IPS-NIHi7 (cell line): ENCODE data around the gene GMEB2.
A peak's percentile ranks its signal among the peaks of the same experiment; 100 is the strongest.
"Not testable (repeated sequence)": the region's sequence is repeated elsewhere in the genome, so short reads cannot be mapped to it uniquely, and the experiment has no call there.

Source experiments
- DNase-seq: peaks from one replicate; pipeline ENCODE4 v3.0.0; 2012; ENCODE audit warnings: mixed read lengths; ENCODE audit errors: extremely low spot score

GMEB2 gene

DNA sequence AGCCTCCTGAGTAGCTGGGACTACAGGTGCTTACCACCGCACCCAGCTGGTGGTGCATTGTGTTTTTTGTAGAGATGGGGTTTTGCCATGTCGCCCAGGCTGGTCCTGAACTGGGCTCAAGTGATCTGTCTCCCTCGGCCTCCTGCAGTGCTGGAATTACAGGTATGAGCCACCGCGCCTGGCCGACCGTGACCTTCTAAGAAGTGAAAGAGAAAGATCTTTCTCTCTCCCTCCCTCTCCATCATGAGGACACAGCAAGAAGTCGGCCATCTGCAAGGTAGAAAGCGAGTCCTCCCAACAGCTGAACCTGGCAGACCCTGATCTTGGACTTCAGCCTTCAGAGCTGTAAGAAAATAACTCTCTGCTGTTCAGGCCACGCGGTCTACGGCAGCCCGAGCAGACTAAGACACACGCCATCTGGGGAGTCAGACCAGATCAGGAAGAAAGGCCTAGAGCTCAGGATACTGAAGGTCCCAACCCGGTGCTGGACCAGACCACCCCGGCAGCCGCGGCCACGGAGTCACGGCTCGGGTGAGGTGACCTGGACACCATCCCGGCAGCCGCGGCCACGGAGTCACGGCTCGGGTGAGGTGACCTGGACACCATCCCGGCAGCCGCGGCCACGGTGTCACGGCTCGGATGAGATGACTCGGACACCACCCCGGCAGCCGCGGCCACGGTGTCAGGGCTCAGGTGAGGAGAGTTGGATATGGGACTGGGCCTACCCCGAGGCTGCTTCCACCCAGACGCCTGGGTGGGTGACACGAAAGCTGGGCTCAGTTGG is 9.6 kb downstream of the GMEB2 start:
- no peak for DNase-seq

DNA sequence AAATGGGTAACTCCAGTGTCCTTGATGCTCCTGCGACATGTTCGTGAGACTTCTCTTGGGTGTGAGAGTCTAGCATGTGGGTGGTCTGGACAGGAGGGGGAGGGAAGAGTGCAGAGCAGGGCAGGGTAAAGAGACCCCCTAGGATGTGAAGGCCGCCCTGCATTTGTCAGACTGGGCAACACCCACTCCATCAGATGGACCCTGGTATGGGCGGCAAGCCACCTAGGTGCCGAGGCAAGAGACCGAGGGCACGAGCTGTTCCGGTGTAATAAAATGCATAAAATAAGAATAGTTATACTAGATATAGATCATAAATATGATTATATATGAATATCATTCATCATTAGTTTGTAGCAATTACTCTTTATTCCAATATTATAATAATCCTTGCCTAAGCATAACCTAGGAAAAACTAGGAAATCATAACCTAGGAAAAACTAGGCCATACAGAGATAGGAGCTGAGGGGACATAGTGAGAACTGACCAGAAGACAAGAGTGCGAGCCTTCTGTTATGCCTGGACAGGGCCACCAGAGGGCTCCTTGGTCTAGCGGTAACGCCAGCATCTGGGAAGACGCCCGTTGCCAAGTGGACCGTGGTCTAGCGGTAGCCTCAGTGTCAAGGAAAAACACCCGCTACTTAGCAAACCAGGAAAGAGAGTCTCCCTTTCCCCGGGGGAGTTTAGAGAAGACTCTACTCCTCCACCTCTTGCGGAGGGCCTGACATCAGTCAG is 12.9 kb downstream of the GMEB2 start:
- DNase-seq = peak; percentile 6

GRCh38 chr20:63612276-63612931 is 14.5 kb downstream of the GMEB2 start:
- DNase-seq = peak; percentile 4

DNA sequence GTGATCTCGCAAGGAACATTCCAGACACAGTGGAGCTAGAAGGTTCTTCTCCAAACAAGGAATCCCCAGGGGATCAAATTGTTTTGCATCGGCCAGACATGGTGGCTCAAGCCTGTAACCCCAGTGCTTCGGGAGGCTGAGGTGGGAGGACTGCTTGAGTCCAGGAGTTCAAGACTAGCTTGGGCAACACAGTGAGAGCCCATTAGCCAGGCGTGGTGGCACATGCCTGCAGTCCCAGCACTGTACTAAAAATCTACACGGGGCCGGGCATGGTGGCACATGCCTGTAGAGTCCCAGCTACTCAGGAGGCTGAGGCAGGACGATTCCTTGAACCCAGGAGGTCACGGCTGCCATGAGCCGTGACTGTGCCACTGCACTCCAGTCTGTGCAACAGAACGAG is 15.3 kb downstream of the GMEB2 start:
- DNase-seq = no peak

- peak; percentile 7 for DNase-seq
Observed at GRCh38 chr20:63610581-63611435, 16.1 kb downstream of the GMEB2 start.

GRCh38 chr20:63606686-63607085 is 20.2 kb downstream of the GMEB2 start:
- DNase-seq = no peak

GRCh38 chr20:63602321-63602720 is 24.6 kb downstream of the GMEB2 start:
- no peak for DNase-seq

DNA sequence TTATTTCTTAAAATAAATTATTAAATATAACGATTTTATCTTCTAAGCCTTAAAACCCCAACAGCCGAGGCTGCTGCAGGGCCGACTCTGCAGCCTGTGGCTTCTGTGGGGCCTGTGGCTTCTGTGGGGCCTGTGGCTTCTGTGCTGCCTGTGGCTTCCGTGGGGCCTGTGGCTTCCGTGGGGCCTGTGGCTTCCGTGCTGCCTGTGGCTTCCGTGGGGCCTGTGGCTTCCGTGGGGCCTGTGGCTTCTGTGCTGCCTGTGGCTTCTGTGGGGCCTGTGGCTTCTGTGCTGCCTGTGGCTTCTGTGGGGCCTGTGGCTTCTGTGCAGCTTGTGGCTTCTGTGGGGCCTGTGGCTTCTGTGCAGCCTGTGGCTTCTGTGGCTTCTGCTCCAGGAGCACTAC is 25.2 kb downstream of the GMEB2 start:
- not testable (repeated sequence) for DNase-seq

GRCh38 chr20:63599396-63600050 is 27.4 kb downstream of the GMEB2 start:
- no peak for DNase-seq

DNA sequence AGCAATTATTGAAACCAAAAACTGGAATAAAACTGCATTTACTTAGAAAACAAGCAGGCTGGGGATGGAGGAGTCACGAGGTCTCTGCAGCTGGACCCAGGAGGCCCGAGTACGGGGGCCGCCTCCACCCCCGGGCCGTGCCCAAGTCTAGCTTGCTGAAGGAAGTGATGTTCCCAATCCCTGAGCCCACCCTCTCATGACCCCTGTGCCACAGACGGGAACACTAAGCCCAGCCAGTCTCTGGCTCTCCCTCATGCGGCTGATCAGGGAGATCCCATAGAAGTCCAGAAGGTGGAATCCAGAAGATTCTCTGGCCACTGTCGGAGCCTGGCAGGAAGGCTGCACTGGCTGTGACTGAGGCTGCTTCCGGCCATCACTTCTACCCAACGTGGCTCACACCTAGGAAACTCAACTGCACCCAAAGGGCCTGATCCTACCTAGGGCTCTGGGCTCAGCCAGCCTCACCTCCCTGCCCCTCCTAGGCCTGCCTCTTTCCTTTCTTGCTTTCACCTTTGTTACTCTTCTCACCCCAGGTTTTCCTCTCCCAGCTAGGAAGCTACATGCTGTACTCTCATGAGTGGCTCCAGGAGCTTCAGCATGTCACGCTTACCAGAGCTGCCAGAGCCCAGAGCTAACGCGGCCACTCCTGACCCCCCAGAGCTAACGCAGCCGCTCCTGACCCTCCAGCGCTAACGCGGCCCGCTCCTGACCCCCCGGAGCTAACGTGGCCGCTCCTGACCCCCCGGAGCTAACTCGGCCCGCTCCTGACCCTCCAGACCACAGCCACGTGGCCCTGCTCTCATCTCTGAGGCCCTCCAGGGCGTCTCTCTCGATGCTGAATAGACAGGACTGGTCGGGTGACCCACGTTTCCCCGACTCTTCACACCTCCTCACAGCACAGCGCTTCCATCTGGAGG is 28.2 kb downstream of the GMEB2 start:
- no peak for DNase-seq

DNA sequence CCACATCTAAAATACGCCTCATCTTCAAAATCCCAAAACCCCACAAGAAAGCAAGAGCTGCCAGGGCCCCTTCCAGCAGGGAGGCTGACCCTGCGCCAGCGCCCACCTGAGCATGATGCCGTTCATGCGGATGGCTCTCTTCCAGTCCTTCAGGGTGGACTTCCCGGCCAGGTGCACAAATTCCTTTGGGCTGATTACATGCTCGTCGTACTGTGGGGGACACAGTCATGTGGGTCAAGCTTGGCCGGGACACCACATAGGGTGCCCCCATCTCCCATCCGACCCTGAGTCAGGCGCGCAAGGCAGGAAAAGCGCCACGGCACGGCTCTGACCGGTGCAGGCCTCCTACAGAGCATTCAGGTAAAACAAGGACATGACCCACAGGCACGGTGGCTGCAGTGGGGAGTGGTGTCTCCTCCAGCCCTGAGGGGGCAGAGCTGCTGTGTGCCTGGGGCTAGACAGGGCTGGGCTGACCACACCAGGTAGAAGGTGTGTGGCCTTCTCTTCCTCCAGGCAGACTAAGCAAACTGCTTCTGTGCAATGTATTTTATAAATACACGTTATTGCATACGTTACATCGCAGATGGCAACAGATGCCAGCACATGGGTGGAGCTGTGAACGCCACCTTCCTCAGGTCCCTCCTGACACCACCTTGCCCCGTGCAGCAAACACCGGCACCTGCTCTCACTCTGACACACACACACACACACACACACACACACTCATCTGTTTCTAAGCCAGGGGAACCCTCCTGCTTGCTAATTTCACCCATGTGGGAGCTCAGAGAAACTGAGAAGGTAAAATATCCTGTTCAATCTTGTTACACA is 29.0 kb downstream of the GMEB2 start:
- no peak for DNase-seq

GRCh38 chr20:63596423-63596822 is 30.5 kb downstream of the GMEB2 start:
- DNase-seq = no peak

GRCh38 chr20:63595416-63596127 is 31.3 kb downstream of the GMEB2 start:
- DNase-seq = no peak

DNA sequence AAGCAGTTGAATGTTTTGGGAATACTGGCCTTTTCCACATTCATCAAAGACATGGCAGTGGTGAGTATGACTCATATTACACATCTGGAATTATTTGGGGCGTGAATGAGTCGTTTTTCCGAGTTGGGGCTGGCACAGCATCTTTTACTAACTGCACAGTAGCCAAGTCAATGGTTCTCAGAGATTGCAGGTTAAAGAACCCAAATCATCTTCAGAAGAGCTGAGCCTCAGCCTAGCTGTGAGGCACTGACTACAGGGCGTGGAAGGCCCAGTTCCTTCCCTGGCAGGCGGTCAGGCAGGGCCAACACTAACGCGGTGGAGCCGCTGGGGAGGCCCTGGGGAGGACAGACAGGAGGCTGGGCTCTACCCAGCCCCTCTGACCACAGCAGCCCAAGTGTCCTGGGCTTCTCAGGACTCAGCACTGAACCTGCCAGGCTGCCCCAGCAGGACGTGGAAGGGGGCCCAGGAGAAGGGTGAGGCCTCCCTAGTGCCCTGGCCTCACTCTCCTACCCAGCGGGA is 32.8 kb downstream of the GMEB2 start:
- DNase-seq = no peak

DNA sequence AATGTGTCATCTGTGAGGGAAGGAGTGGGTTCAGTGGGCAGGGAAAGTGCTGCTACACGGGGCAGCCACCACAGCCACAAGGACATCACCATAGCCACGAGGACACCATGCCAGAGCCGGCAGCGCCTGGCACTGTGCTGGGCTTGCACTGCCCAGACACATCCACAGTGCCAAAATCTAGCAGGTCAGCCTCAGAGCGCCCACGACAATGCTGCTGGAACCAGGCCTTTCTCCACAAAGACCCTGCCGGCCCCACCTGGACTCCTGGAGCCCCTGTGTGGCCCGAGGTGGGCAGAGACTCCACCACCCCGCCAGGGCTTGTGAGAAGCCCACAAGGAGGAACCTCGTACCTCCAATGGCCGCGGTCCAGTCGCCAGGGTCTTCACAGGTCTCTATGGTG is 34.2 kb downstream of the GMEB2 start:
- DNase-seq = no peak

DNA sequence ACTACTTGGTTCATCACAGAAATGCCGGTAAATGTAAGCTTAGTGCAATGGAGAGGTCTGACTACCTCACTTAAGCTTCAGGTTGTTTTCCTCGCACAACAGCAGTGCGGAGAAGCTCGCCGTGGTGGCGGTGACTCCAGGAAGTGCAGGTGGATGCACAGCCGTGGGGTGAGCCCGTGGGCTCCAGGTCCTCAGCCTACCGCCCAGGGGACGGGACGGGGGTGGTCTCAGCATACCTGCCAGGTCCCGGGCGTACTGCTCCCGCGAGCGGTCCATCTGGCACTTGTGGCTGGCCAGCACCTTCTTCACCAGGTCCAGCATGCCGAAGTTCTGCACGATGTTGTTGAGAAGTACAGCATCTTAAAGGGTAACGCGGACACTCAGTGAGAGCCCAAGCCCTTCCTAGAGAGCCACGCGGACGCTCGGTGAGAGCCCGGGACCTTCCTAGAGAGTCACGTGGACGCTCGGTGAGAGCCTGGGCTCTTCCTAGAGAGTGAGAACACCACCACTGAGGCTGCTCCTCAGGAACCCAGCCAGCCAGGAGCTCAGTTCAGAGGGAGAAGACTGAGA is 35.0 kb downstream of the GMEB2 start:
- no peak for DNase-seq

DNA sequence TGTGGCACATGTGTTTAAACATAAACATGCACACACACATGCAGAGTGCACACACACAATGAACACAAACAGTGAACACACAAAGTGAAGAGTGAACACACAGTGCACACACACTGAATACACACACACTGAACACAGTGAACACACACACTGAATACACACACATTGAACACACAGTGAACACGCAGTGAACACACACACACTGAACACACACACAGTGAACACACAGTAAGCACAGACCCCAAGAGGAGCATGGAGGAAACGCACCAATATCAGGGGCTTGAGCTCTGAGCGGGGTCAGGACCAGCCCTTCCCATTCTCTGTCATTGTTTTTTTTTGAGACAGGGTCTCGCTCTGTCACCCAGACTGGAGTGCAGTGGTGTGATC is 35.8 kb downstream of the GMEB2 start:
- DNase-seq = no peak
